IMR-90 (cell line): Measurements from ENCODE around the gene OR7G3.

Experiments used
- BHLHE40 ChIP-seq: fragments of 150-350 bp; IDR thresholded peaks from 2 replicates; pipeline ENCODE4 v1.6.1; 2016; ENCODE audit warnings: mild to moderate bottlenecking, low read depth, low read length
- CEBPB ChIP-seq: IDR thresholded peaks from 2 replicates; pipeline ENCODE4 v1.6.1; 2012; ENCODE audit warnings: low read depth, low read length, improper control_type of control experiment
- CHD1 ChIP-seq: IDR thresholded peaks from 2 replicates; pipeline ENCODE4 v1.6.1; 2012; ENCODE audit warnings: low read depth, low read length, improper control_type of control experiment
- CTCF ChIP-seq: conservative IDR thresholded peaks from 2 replicates; pipeline ENCODE4 v1.5.1; 2012; ENCODE audit warnings: mild to moderate bottlenecking, low read depth, low read length, improper control_type of control experiment
- FOS ChIP-seq: fragments of 150-350 bp; IDR thresholded peaks from 2 replicates; pipeline ENCODE4 v1.6.1; 2016; ENCODE audit warnings: low read depth, low read length
- MAFK ChIP-seq: IDR thresholded peaks from 2 replicates; pipeline ENCODE4 v1.6.1; 2012; ENCODE audit warnings: low read depth, low read length, improper control_type of control experiment
- MXI1 ChIP-seq: IDR thresholded peaks from 2 replicates; pipeline ENCODE4 v1.6.1; 2012; ENCODE audit warnings: low read depth, mild to moderate bottlenecking, low read length, moderate library complexity, borderline replicate concordance
- POLR2A ChIP-seq: IDR thresholded peaks from 2 replicates; pipeline ENCODE4 v1.6.1; 2012; ENCODE audit warnings: mild to moderate bottlenecking, low read depth, low read length
- RAD21 ChIP-seq: IDR thresholded peaks from 2 replicates; pipeline ENCODE4 v1.6.1; 2012; ENCODE audit warnings: low read length, improper control_type of control experiment
- RCOR1 ChIP-seq: IDR thresholded peaks from 2 replicates; pipeline ENCODE4 v1.6.1; 2012; ENCODE audit warnings: mild to moderate bottlenecking, low read length, improper control_type of control experiment; ENCODE audit not compliant: insufficient replicate concordance
- RFX5 ChIP-seq: IDR thresholded peaks from 2 replicates; pipeline ENCODE4 v1.8.0; 2012; ENCODE audit warnings: low read depth, mild to moderate bottlenecking, low read length, moderate library complexity
- SMC3 ChIP-seq: fragments of 150-350 bp; IDR thresholded peaks from 2 replicates; pipeline ENCODE4 v1.6.1; 2016; ENCODE audit warnings: low read depth, mild to moderate bottlenecking, antibody characterized with exemption, low read length, moderate library complexity

DNA sequence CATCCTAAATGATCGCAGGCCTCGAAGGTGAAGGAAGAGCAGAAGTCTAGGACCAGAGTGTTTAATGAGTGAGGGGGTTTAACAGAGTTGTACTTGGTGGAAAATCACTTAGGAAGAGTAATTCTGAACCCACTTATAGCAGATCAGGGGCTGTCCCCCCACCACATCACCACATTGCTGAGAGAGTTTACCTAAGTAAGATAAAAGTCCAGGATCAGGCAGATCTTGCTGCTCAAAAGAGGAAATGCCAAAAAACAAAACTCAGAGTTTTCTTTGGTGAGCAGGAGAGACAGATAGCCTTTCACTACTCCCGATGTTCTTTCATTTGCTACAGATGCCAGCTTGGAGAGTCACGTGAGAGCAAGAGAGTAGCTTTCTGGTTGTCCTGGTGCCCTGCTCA, 28.8 kb upstream of the OR7G3 start:
- TF ChIP-seq POLR2A (no peak), RAD21 (no peak), RCOR1 (no peak), RFX5 (no peak), CTCF (no peak), FOS (no peak), BHLHE40 (no peak), CEBPB (no peak), MXI1 (no peak), SMC3 (no peak), MAFK (no peak), CHD1 (no peak)
